ENCODE measurements around the gene PLXDC1. TPM values are rescaled to one million over a fixed set of nuclear protein-coding genes. Genes with fewer than 3 reads are reported as not detected.
A peak's percentile ranks its signal among the peaks of the same experiment; 100 is the strongest.

The PLXDC1 gene
- total and polyA plus RNA-seq, 12 donors = 1.3 to 5.6 (median 3.9) TPM

DNA sequence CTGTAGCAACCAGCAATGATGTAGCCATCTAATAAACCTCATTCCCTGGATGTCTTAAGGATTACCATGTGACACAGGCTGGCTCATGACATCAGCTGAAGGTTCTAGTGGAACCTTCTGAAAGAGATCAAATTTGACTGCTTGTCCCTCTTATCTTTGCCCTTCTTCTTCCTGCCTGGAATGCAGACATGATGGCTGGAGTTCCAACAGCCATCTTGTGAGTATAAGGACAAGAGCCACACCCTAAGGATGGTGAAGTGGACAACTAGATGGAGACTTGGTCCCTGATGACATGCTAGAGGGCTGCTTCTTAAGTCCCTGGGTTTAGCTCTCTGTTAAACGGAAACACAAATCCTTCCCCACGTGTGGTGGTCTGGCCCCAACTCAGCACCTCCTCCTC, 37.6 kb downstream of the PLXDC1 start:
- H3K4me1 ChIP-seq (replicated peaks in 1 of 2) = no peaks in the 10 kb centered on the region
- H3K36me3 ChIP-seq (replicated peaks in 1 of 2) = no peaks in the 10 kb centered on the region
- H3K9me3 ChIP-seq (replicated peaks in 1 of 3) = no peaks in the 10 kb centered on the region
- TF ChIP-seq CTCF (IDR thresholded peaks at IDR 0.05) = no peak
- no peak for TF ChIP-seq POLR2A (IDR thresholded peaks at IDR 0.05)
- H3K27ac ChIP-seq = no peak overlapping the region
- intact Hi-C loops (cut with DNase I) = no loop called here
- WGBS, 4 donors = 76 to 81% (median 80%) methylated on average over 2 of the region's 2 CpGs
- no peak overlapping the region for H3K4me3 ChIP-seq
- H3K27me3 ChIP-seq = no peaks in the 10 kb centered on the region
- DNase-seq = no peak

DNA sequence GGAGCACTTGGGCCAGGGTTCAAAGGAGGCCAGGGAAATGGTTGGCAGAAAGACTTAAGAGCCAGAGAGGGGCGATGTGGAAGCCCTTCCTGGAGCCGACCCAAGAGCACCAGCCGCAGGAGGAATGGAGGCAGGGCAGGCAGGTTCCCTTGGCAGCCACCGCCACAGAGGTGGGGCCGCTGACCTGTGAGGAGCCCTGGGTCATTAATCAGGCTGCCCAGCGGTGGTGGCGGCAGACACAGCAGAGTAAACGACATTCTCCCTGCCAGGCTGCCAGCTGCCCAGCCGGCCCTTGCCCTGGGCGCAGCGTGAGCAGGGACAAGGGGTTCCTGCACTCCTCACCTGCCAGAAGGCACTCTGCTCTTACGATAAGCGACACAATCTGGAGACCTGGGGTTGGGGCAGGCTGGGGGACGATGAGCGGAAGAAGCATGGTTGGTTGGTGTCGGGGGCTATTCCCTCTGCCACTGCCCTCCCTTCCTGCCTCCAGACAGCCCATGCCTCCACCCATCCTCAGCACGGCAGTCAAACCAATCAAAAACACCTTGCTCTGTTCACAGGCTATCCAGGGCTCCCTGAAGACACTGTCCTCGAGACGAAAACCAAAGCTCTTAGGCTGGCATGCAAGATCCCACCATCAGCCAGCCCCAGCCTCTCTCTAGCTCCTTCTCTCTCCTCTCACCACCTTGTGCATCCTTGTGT, 40.9 kb downstream of the PLXDC1 start:
- H3K27me3 ChIP-seq = no peaks in the 10 kb centered on the region
- no peak overlapping the region for H3K27ac ChIP-seq
- TF ChIP-seq POLR2A (IDR thresholded peaks at IDR 0.05) (no peak), CTCF (IDR thresholded peaks at IDR 0.05) (no peak)
- H3K36me3 ChIP-seq (replicated peaks in 1 of 2) = no peaks in the 10 kb centered on the region
- H3K4me1 ChIP-seq (replicated peaks in 1 of 2) = no peaks in the 10 kb centered on the region
- DNase-seq = peak in 1 of 7 donors; percentile 16
- H3K9me3 ChIP-seq (replicated peaks in 1 of 3) = no peaks in the 10 kb centered on the region
- 52 to 72% (median 58%) methylated on average over 12 to 19 of the region's 19 CpGs for WGBS, 4 donors
- intact Hi-C loops (cut with DNase I) = no loop called here
- no peak overlapping the region for H3K4me3 ChIP-seq

DNA sequence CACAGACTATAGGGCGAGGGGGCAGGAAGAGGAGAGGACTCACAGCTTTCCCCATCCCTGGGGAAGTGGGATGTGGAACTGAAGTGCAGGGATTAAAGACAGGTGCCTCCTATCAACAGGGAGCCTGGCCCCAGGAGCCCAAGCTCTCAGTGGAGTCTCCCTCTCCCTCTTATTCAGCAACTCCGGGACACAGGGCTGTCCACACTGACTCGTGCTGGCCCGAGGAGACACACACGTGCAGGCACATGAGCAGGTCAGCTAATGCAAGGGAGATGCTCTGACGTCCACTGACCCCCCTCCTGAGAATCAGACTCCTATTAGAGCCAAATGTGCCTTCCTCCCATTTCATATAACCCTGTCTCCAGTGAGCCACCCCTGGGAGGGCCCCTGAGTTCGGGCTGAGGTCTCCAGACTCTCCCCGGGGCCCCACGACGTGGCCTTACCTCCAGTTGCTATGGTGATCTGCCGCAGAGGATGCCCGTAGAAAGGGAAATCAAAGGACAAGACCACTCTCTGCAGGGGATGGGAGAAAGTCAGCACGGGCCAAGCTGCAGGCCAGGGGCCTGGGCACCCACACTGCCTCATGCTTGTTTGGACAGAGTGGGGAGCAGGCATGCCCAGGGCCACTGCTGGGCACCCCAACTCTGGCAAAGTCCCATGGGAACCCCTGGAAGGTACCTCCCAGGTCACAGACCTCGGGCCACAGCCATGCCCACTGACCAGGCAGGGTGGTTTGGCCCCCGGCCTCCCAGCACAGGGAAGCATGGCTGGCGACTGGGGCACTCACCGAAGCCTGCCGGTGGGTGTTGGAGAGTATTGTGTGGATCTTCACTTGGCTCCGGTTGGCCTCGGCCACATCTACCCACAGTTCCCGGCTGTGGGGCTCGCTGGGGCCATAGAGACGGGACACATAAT, 42.7 kb downstream of the PLXDC1 start:
- no peaks in the 10 kb centered on the region for H3K4me1 ChIP-seq (replicated peaks in 1 of 2)
- H3K9me3 ChIP-seq (replicated peaks in 1 of 3) = no peaks in the 10 kb centered on the region
- no peak for DNase-seq
- H3K27me3 ChIP-seq = no peaks in the 10 kb centered on the region
- no peak overlapping the region for H3K4me3 ChIP-seq
- TF ChIP-seq POLR2A (IDR thresholded peaks at IDR 0.05) (no peak), CTCF (IDR thresholded peaks at IDR 0.05) (no peak)
- no peak overlapping the region for H3K27ac ChIP-seq
- 59 to 83% (median 80%) methylated on average over 1 to 23 of the region's 23 CpGs for WGBS, 4 donors
- intact Hi-C loops (cut with DNase I) = no loop called here
- no peaks in the 10 kb centered on the region for H3K36me3 ChIP-seq (replicated peaks in 1 of 2)

DNA sequence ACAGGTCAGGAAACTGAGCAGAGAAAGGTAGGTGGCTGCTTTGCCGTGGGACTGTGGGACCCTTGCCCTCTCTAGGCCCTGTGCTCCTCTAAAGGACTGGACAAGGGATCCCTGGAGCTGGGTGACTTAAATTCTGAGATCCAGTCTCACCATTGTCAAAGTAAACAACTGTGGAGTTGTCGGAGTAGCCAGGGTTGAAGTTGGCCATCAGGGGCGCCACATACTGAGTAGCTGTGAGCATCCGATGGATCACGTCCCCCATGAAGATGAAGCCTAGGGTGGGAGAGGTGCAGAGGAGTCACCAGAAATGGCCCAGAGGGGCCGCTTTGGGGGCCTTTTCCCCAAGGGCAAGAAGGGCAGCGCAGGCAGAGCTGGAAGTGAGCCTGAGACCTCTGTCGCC, 43.5 kb downstream of the PLXDC1 start:
- 55 to 93% (median 89%) methylated on average over 2 to 8 of the region's 8 CpGs for WGBS, 4 donors
- Histone ChIP-seq H3K4me3 (no peak overlapping the region), H3K27me3 (no peaks in the 10 kb centered on the region), H3K36me3 (replicated peaks in 1 of 2) (no peaks in the 10 kb centered on the region), H3K27ac (no peak overlapping the region), H3K9me3 (replicated peaks in 1 of 3) (no peaks in the 10 kb centered on the region), H3K4me1 (replicated peaks in 1 of 2) (no peaks in the 10 kb centered on the region)
- intact Hi-C loops (cut with DNase I) = no loop called here
- DNase-seq = no peak
- no peak for TF ChIP-seq CTCF (IDR thresholded peaks at IDR 0.05)
- no peak for TF ChIP-seq POLR2A (IDR thresholded peaks at IDR 0.05)

Data from adrenal gland (tissue), 12 donors.